ENCODE data around the gene KCNT1. TPM values are rescaled to one million over a fixed set of nuclear protein-coding genes. Genes with fewer than 3 reads are reported as not detected.

KCNT1 gene
- total RNA-seq, 1 experiment from 2014 or later, result not detected

- H4K20me1 ChIP-seq (ENCODE audit: insufficient read depth), result no peaks in the 10 kb centered on the region
- BruUV-seq (replicated peaks), result no TSS peak
- intact Hi-C loops (cut with micrococcal nuclease; ENCODE audit: unreplicated experiment), result no loop called here
- H3F3A ChIP-seq (ENCODE audit: insufficient read depth, low read depth), result no peaks in the 10 kb centered on the region
- no peaks in the 10 kb centered on the region for H3K27me3 ChIP-seq (ENCODE audit: insufficient read depth, low read depth)
- ChIA-PET CTCF (no interaction called here), POLR2A (ENCODE audit: unreplicated experiment) (no interaction called here)
- DNase-seq, result no peak
- no peak for TF ChIP-seq EZH2 (IDR thresholded peaks at IDR 0.05; ENCODE audit: low read depth)
- no peak for TF ChIP-seq CTCF (conservative IDR thresholded peaks at IDR 0.05)
- H3K4me3 ChIP-seq, result no peak overlapping the region
- H3K4me2 ChIP-seq, result no peak overlapping the region
- no peaks in the 10 kb centered on the region for H3K4me1 ChIP-seq (replicated peaks; ENCODE audit: insufficient read depth)
- H3K36me3 ChIP-seq (ENCODE audit: low read depth), result no peaks in the 10 kb centered on the region
- H3K79me2 ChIP-seq (ENCODE audit: low read depth), result no peaks in the 10 kb centered on the region
- H3K27ac ChIP-seq, result no peak overlapping the region
- no peaks in the 10 kb centered on the region for H3K9me2 ChIP-seq (ENCODE audit: insufficient read depth)
- H2AFZ ChIP-seq, result no peak overlapping the region
- H3K9me3 ChIP-seq (ENCODE audit: insufficient read depth, low read depth), result no peaks in the 10 kb centered on the region
These were observed 78.6 kb downstream of the KCNT1 start for GRCh38 chr9:135780626-135781025.

DNA sequence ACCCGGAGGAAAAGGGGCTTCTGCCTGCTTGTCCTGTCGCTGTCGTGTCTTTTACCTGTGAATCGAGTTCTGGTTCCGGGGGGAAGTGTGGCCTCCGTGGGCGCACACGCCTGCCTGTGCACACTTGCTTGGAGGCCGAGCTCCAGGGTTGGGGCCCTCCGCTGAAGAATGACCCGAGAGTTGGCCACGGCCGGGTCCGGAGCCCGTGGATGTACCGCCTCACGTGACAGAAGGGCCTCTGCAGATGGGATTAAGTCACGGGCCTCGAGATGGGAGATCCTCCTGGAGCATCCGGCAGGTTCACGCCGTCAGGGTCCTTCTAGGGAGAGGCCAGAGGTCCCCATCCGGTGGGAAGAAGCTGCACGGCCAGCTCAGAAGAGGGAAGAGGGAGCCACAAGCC is 81.0 kb downstream of the KCNT1 start:
- CTCF ChIA-PET, result no interaction called here

GRCh38 chr9:135783540-135784245 is 81.7 kb downstream of the KCNT1 start:
- Histone ChIP-seq H3K27me3 (ENCODE audit: insufficient read depth, low read depth) (no peaks in the 10 kb centered on the region), H3K9me2 (ENCODE audit: insufficient read depth) (no peaks in the 10 kb centered on the region), H3K4me2 (no peak overlapping the region), H3K9me3 (ENCODE audit: insufficient read depth, low read depth) (no peaks in the 10 kb centered on the region), H3K27ac (no peak overlapping the region), H3F3A (ENCODE audit: insufficient read depth, low read depth) (no peaks in the 10 kb centered on the region), H3K4me1 (replicated peaks; ENCODE audit: insufficient read depth) (no peaks in the 10 kb centered on the region), H4K20me1 (ENCODE audit: insufficient read depth) (no peaks in the 10 kb centered on the region), H3K4me3 (no peak overlapping the region), H3K36me3 (ENCODE audit: low read depth) (no peaks in the 10 kb centered on the region), H3K79me2 (ENCODE audit: low read depth) (no peaks in the 10 kb centered on the region), H2AFZ (no peak overlapping the region)
- no TSS peak for BruUV-seq (replicated peaks)
- CTCF ChIA-PET, result no interaction called here
- intact Hi-C loops (cut with micrococcal nuclease; ENCODE audit: unreplicated experiment), result no loop called here
- no peak for DNase-seq
- TF ChIP-seq EZH2 (IDR thresholded peaks at IDR 0.05; ENCODE audit: low read depth) (no peak), CTCF (conservative IDR thresholded peaks at IDR 0.05) (no peak)
- POLR2A ChIA-PET (ENCODE audit: unreplicated experiment), result no interaction called here

More for the DNA sequence above, 81.0 kb downstream of the KCNT1 start:
- H3K27me3 ChIP-seq (ENCODE audit: insufficient read depth, low read depth), result no peaks in the 10 kb centered on the region
- no peak overlapping the region for H3K27ac ChIP-seq
- H3F3A ChIP-seq (ENCODE audit: insufficient read depth, low read depth), result no peaks in the 10 kb centered on the region
- no peaks in the 10 kb centered on the region for H3K4me1 ChIP-seq (replicated peaks; ENCODE audit: insufficient read depth)
- H3K36me3 ChIP-seq (ENCODE audit: low read depth), result no peaks in the 10 kb centered on the region
- POLR2A ChIA-PET (ENCODE audit: unreplicated experiment), result no interaction called here
- DNase-seq, result no peak
- BruUV-seq (replicated peaks), result no TSS peak
- H3K4me3 ChIP-seq, result no peak overlapping the region
- no peak overlapping the region for H3K4me2 ChIP-seq
- H3K9me3 ChIP-seq (ENCODE audit: insufficient read depth, low read depth), result no peaks in the 10 kb centered on the region
- no peak overlapping the region for H2AFZ ChIP-seq
- H4K20me1 ChIP-seq (ENCODE audit: insufficient read depth), result no peaks in the 10 kb centered on the region
- intact Hi-C loops (cut with micrococcal nuclease; ENCODE audit: unreplicated experiment), result no loop called here
- no peaks in the 10 kb centered on the region for H3K9me2 ChIP-seq (ENCODE audit: insufficient read depth)
- H3K79me2 ChIP-seq (ENCODE audit: low read depth), result no peaks in the 10 kb centered on the region
- TF ChIP-seq CTCF (conservative IDR thresholded peaks at IDR 0.05) (no peak), EZH2 (IDR thresholded peaks at IDR 0.05; ENCODE audit: low read depth) (no peak)
